ENCODE data around the gene S100A5. TPM values are rescaled to one million over a fixed set of nuclear protein-coding genes. Genes with fewer than 3 reads are reported as not detected.
"Not testable (repeated sequence)": the region's sequence is repeated elsewhere in the genome, so short reads cannot be mapped to it uniquely, and the experiment has no call there.

The S100A5 gene
- total and polyA plus RNA-seq, 7 donors, result not detected

- Histone ChIP-seq H3K9me3 (no peaks in the 10 kb centered on the region), H3K4me1 (no peaks in the 10 kb centered on the region), H3K27ac (no peak overlapping the region), H3K36me3 (ENCODE audit: insufficient read depth in 1 of 2, low read depth in 1 of 2) (no peaks in the 10 kb centered on the region), H3K27me3 (ENCODE audit: insufficient read depth in 3 of 3, low read length in 2 of 3) (peaks cover 0 to 4% (median 0%) of the 10 kb centered on the region in 3 donors), H3K4me3 (no peak overlapping the region)
- 80 to 91% (median 80%) methylated on average over 8 of the region's 8 CpGs for WGBS, 3 donors
- no peak for TF ChIP-seq CTCF (IDR thresholded peaks at IDR 0.05)
- intact Hi-C loops (cut with DNase I), result no loop called here
- DNase-seq (no peak), ATAC-seq (no peak)
These were observed 13.6 kb downstream of the S100A5 start for GRCh38 chr1:153527023-153527682.

GRCh38 chr1:153526132-153526543, 14.6 kb downstream of the S100A5 start:
- 56 to 64% (median 61%) methylated on average over 8 of the region's 8 CpGs for WGBS, 3 donors
- TF ChIP-seq CTCF (IDR thresholded peaks at IDR 0.05), result no peak

GRCh38 chr1:153525088-153525728, 15.5 kb downstream of the S100A5 start:
- WGBS, 3 donors, result 33 to 72% (median 37%) methylated on average over 3 of the region's 3 CpGs
- DNase-seq, result peak; percentile 27 to 50
- no peaks in the 10 kb centered on the region for H3K4me1 ChIP-seq
- ATAC-seq, result peak in 2 of 4 donors; percentile 38 to 44
- no peaks in the 10 kb centered on the region for H3K9me3 ChIP-seq
- intact Hi-C loops (cut with DNase I), result no loop called here
- no peak overlapping the region for H3K27ac ChIP-seq
- no peak overlapping the region for H3K4me3 ChIP-seq
- no peaks in the 10 kb centered on the region for H3K36me3 ChIP-seq (ENCODE audit: insufficient read depth in 1 of 2, low read depth in 1 of 2)
- TF ChIP-seq CTCF (IDR thresholded peaks at IDR 0.05), result no peak
- H3K27me3 ChIP-seq (ENCODE audit: insufficient read depth in 3 of 3, low read length in 2 of 3), result no peaks in the 10 kb centered on the region

More at GRCh38 chr1:153526132-153526543, 14.6 kb downstream of the S100A5 start:
- Histone ChIP-seq H3K36me3 (ENCODE audit: insufficient read depth in 1 of 2, low read depth in 1 of 2) (no peaks in the 10 kb centered on the region), H3K4me1 (no peaks in the 10 kb centered on the region), H3K4me3 (no peak overlapping the region), H3K27me3 (ENCODE audit: insufficient read depth in 3 of 3, low read length in 2 of 3) (no peaks in the 10 kb centered on the region), H3K9me3 (no peaks in the 10 kb centered on the region), H3K27ac (no peak overlapping the region)
- intact Hi-C loops (cut with DNase I), result no loop called here
- ATAC-seq (no peak), DNase-seq (peak in 1 of 2 donors; percentile 39)

- H3K9me3 ChIP-seq; H3K27me3 ChIP-seq (ENCODE audit: insufficient read depth in 3 of 3, low read length in 2 of 3); H3K36me3 ChIP-seq (ENCODE audit: insufficient read depth in 1 of 2, low read depth in 1 of 2); H3K4me3 ChIP-seq; H3K4me1 ChIP-seq; DNase-seq; ATAC-seq; H3K27ac ChIP-seq; intact Hi-C loops (cut with DNase I): not testable (repeated sequence)
- 76 to 87% (median 86%) methylated on average over 13 to 14 of the region's 14 CpGs for WGBS, 3 donors
These were observed 18.2 kb downstream of the S100A5 start for GRCh38 chr1:153522353-153523048.

- ATAC-seq; H3K9me3 ChIP-seq; intact Hi-C loops (cut with DNase I); H3K27ac ChIP-seq; H3K27me3 ChIP-seq (ENCODE audit: insufficient read depth in 3 of 3, low read length in 2 of 3); DNase-seq; H3K4me3 ChIP-seq; H3K36me3 ChIP-seq (ENCODE audit: insufficient read depth in 1 of 2, low read depth in 1 of 2); H3K4me1 ChIP-seq: not testable (repeated sequence)
- WGBS, 3 donors, result 95 to 98% (median 96%) methylated on average over 33 to 37 of the region's 37 CpGs
These were observed 18.9 kb downstream of the S100A5 start for GRCh38 chr1:153521808-153522207.

Data from psoas muscle (tissue), 8 donors.